ENCODE results near the gene LRTM2.

The LRTM2 gene

DNA sequence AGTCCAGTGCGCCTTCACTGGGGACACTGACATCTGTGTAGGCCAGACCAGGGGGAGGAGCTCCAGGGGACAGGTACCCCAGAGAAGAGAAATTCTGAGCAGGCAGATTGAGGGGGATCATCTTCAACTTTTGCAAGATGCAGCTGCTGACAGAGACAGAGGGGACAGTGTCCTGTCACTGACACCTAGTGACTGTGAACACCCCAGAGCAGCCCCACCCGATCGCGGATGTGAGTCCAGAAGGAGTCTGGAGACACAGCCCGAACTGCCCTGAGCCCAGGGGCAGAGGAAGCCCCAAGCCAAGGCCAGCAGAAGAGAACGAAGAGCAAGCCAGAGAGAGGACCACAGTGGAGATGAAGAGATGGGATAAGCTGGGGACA lies 21.7 kb upstream of the LRTM2 start:
- no peak for DNase-seq

DNA sequence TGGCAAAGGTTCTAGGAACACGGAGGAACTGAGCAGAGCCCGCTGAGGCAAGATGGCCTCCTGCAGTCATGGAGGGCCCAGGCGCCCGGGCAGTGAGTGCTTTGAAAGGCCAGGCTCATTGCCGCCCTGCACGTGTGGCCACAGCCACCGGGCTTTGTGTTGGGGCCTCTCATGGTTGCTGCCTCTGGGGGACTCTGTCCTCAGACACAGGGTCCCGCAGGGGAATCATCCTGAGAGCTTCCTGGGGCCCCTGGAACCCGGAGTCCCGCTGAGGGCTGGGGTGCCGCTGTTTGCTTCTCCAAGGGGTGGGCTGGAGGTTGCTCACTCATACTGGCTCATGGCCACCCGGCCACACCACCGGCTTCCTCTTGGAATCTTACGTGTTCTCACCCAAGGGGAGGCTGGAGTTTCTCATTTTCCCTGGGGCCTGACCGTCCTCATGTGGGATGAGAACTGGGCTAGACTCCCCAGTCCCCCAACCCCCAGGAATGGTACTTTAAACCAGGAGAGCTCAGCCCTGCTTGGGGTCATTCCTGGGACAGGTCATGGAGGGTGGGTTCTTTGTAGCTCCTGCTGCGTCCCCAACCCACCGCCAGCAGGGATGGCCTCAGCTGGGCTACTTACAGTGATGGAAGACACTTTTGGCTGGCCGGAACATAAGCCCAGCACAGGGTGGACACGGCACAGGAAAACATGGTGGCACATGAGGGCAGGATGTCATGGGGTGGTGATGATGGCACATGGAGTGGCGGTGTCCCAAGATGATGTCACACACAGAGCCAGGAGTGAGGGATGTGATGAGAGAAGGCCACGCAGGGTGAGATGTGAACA lies 21.1 kb upstream of the LRTM2 start:
- DNase-seq = no peak

DNA sequence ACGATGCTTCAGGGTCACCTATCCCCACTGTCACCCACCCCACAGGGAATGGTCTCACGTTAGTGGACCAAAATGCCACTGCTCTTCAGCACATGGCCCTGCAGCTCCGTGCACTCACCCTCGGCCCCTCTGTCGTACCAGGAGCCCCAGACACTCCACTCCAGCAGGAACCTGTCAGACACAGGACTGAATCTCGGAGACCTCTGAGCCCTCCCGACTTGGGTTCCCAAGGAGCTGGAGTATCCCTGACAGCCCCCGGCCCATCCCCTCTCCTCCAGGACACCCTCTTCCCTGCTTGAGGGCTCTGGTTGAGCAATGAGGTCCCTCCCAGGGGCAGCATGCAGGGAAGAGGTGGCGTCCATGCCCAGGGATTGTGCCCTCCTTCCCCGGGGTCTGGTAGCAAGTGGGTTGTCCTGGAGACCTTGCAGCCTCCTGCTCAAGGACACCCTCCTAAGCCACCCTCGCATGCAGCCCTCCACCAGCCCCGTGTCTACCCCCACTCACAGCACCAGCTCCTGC lies 20.4 kb upstream of the LRTM2 start:
- DNase-seq = no peak

DNA sequence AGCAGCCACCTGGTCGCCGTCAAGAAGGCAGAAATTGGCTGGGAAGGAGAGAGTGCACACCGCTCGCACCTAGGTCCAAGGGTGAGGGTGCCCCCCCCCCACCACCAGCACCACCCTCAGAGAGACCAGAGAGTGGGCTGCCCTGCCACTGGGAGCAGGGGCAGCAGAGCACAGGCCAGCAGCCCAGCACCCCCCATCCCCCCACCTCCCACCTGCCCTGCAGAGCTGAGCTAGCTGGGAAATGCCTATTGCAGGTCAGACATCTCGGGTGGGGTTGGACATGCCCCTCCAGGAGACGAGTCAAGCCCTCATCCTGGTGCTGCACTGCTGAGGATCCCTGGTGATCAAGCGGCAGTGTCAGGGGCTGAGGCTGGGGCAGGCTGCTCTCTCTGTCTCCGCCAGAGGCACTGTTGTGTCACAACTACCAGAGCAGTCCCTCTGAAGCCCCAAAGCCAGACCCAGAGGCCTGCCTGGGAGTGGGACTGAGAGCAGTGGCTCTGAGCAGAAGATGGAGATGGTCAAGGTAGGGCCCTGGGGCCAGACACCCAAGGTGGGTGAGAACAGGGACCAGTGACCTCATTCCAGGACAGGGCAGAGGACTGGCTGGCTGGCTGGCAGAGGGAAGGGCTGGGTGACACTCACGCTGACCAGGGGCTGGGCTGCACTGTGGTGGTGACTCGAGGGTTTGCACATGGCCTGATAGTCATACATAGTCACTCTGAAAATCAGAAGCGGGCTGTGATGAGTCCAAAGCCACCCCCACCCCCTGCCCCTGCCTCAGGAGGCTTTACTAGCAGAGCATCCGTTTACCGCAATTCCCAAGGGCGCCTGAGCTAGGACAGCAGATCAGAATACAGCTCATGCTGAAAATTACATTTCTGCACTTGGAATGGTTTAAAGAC lies 19.7 kb upstream of the LRTM2 start:
- DNase-seq = peak; percentile 64

DNA sequence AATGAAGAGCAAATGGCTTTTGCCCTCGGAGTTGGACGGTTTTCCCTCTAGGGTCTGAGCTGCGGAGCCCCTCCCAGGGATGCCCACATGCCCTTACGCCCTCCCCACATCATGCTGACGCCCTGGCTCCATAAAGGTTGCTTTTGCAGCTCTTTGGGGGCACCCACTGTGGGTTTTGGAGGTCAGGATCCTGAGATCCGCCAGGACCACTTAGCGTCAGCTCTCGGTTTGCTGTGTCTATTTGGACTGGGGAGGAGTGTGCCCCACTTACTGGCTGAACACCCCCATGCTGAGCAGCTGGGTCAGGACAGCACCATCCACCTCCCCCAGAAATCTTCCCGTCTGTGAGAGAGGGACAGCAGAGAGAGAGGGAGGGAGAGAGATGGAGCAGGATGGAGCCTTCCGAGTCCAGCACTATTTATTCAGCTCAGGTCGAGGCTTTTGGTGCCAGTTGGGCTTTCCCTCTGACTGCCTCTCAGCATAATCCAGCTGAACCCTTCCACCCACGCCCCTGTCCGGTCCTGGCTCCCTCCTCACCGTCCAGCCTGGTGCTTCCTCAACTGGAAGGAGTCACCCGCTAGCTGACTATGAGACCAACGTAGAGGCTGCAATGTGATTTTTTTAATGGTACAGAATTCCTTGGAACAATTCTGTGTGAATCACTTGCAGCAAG lies 18.9 kb upstream of the LRTM2 start:
- no peak for DNase-seq

GRCh38 chr12:1803736-1804135 lies 16.6 kb upstream of the LRTM2 start:
- DNase-seq = no peak

DNA sequence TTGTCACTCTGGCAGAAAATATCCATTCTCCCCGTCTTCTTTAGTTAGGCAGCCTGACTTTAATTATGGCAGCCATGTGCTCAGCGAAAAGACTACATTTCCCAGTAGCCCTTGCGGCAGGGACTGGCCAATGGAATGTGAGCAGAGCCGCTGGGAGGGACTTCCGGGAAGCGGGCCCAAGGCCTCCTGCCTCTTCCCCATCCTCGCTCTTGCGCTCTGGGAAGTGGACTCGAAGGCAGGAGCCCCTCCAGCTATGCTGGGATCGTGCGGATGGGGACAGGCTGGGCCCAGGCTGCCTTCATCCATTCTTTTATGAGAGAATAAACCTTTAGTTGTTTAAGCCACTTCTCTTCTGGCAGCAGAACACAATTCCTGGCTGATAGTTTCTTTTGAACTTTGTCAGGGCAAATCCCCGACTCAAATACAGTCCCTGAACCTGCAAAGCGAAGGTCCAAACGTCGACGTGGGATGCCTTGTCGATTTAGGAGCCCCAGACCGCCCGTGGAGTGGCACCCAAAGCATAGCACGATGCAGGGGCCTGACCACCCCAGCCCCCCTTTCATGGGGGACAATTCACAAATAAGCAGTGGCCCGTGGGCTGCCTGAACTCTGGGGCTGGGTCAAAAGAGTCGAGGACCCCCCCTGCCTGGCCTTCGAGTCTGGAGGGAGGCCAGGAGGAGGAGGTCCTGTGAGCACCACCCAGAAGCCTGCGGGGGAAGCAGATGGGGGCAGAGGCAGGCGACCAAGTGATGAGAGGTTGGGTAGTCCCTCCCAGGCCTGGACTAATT lies 15.6 kb upstream of the LRTM2 start:
- DNase-seq = peak; percentile 87

DNA sequence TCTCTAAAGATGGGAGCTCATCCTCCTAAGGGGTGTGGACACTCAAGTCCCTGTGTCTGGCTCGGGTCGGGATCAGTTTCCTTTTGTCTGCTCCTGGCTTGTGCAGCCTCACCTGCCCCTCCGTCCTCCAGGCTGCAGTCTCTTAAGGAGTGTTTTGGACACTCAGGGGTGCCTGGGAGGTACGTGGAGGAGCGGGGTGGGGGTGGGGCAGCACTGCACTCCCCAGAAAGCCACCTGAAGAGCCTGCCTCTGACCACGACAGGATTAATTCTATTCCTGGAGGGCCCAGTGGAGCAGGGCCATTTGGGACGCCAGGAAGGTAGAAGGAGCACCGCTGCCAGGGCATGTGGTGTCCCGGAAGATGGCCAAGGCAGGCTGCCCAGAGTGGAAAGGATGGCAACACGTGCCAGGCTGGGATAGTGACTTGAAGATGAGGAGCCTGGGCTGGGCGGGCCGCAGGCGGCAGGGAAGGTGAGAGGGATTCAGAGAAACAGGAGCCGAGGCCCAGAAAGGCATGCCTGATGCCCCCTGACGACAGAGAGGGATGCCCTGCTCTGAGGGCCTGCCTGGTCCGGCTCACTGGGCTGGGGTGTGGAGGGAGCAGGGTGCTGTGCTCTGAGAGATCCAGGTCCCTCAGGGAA lies 14.8 kb upstream of the LRTM2 start:
- peak; percentile 13 for DNase-seq

- DNase-seq = no peak
Observed at GRCh38 chr12:1806301-1807086, 13.9 kb upstream of the LRTM2 start.

DNA sequence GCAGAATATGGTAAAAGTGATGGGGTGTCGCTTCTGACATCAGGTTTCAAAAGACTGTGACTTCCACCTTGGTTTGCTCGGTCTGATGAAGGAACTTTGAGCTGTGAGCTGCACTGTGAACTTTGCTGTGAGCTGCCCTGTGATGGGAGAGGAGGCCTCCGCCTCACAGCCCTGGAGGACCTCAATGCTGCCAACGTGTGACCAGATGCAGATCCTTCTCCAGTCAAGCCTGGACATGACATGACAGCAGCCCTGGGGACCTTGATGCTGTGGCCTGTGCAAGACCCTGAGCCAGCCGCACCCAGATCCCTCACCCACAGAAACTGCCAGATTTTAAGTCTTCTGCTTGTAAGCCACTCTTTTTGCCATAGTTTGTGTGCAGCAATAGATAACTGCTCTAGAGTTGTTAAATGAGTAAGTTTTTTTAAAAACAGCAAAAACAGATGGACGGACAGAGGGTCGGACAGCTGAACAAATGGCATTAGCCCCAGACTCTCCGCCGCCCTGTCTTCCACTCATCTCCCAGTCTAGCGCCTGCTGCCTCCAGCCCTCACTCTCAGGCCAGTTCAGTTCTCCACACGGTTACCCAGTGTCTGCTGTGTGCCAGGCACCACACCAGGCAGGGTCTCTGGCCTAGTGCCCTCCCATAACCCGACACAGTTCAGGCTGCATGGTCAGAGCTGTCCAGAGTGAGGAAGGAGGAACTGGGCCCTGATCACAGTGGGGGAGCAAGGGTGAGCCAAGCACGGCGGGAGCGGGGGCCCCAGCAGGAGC lies 13.1 kb upstream of the LRTM2 start:
- DNase-seq = no peak

- DNase-seq = no peak
Observed at GRCh38 chr12:1808036-1808797, 12.1 kb upstream of the LRTM2 start.

- no peak for DNase-seq
Observed at GRCh38 chr12:1808798-1809480, 11.4 kb upstream of the LRTM2 start.

GRCh38 chr12:1809591-1810190 lies 10.7 kb upstream of the LRTM2 start:
- no peak for DNase-seq

DNA sequence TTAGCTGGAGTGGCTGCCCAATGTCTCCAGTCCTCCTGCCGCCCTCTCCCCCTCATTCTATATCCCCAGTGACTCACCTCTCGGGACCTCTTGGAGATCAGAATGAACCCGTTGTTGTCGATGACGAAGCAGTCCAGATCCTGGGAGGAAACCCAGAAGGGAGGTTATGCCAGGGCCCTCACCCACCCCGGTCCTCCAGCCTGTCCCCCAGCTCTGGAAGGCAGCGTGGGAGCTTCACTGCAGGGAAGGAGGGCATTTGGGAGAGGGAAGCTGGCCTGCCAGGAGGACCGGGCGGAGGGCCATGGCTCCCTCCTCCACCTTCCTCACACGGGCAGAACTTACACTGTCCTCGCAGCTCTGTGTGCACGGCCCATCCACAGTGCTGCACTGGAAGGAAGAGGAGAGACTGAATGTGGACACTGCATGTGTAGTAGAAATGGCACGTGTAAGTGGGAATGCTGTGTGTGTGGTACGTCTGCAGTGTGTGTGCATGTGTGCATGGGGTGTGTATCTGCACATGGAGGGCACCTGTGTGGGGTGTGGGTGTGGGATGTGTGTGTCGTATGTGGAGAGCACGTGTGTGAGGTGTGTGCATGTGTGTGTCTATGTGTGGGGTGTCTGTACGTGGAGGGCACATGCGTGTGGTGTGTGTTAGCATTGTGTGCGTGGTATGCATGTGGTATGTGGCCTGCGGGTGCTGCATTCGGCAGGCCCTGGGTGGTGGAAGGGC lies 10.0 kb upstream of the LRTM2 start:
- DNase-seq = no peak

DNA sequence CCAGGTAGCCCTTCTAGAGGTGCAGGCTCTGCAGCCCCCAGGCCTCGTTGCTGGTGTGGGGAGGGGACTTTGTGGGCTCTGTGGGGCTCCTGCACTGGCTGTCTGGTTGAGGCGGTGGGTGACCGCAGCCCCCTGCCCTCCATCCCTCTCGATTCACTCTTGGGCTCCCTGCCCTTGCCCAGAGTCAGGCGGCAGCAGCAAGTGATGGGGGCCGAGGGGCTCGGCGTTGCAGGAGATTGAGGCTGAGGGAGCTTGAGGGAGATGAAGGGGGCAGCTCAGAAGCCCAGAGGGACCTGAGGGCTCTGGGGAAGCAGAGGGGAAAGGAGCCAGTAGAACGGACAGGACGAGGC lies 9.5 kb upstream of the LRTM2 start:
- DNase-seq = no peak

DNA sequence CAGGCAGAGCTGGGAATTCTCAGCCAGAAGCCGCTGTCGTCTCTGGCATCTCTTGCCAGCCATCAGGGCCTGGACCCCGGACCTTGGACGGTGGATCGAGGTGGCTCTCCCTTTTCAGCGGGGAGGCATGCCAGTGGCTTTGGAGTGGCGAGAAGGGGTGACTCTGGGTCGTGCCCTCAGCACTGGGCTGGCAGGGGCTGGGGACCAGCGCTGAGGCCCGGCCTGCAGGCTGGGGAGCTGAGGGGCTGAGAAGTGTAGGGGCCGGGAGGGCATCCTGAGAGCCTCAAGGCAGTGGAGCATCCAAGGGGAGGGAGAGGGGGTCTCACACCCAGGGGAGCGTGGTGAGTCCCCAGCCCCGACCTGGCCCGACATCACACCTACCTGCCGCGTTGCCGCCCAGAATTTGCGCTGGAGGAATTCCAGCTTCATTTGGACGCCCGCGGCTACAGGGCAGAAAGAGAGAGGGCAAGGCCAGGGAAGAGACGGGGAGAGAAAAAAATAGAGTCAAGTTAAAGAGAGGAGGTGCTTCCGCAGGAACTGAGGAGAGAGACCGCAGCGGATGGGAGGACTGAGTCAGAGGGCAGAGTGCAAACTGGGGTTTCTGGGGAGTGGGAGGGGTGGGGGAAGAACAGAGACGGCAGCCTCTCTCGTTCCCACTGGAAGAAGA lies 9.0 kb upstream of the LRTM2 start:
- peak; percentile 48 for DNase-seq

DNA sequence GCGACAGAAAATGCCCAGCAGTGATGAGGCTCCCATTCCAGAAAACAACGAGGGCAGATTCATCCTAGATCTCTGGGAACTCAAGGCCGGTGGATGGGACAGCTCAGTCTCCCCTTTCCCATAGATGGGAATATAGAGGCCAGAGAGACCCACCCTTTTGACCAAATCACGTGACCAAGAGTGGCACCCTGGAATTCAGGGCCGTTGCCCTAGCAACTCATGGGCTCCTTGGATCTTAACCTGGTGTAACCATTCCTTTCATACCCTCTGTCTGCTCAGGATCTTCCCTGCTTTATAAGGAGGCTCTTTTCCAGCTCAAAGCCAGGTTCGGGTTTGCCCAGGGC lies 8.4 kb upstream of the LRTM2 start:
- DNase-seq = no peak

All from CD4-positive, alpha-beta T cell treated with Interleukin-15 for 1 hour (primary cell).